ENCODE results near the gene ONECUT3.

Gene ONECUT3

DNA sequence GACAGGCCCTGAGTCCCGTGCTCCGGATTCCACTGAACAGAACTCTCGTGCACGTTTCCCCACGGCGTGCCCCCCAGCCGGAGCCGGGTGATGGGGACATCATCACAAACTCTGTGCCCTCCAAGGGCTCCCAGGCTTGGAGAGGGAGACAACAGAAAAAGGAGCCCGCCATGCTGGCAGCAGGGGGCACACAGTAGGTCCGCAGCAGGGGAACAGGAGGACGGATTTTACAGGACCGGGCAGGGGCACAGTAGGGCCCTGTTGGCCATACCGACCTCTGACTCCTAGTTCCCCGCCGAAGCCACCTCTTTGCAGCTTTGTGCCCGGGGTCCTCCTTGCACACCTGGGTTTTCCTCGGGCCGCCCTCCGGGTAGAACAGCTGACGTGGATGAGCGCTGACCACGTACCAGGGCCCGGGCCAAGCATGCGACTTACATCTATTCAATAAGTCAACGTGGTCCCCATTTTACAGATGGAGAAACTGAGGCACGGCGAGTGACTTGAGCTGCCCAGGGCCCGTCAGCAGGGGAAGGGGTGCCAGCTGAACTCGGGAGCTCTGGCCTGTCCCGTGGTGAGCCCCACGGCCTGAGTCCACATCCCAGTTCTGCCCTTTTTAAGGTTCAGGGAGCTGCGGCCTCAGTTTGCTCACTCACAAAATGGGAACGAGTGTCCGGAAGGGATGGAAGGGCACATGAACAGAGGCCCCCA lies 10.2 kb upstream of the ONECUT3 start:
- no peak for DNase-seq

DNA sequence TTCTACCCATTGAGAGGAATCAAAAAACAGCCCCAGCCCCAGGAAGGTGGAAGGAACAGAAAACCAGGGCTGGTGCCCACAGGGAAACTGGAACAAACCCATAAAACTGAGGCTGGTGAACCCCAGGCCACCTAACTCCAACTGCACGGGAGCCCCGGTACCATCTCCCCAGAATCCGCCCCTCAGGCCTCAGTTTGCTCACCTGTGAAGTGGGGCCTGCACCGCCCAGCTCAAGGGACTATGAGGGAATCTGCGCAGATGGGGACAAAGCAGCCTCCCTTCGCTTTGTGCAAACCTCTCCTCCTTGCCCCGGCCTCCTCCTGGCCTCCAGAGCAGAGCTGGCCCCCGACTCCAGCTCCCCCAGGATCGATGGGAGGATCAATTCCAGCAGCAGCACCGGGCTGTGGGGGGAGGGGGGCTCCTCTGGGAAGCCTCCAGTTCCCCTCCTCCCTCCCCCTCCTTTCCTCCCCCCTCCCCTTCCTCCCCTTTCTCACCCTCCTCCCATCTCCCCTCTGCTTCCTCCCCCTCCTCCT lies 9.1 kb upstream of the ONECUT3 start:
- no peak for DNase-seq

DNA sequence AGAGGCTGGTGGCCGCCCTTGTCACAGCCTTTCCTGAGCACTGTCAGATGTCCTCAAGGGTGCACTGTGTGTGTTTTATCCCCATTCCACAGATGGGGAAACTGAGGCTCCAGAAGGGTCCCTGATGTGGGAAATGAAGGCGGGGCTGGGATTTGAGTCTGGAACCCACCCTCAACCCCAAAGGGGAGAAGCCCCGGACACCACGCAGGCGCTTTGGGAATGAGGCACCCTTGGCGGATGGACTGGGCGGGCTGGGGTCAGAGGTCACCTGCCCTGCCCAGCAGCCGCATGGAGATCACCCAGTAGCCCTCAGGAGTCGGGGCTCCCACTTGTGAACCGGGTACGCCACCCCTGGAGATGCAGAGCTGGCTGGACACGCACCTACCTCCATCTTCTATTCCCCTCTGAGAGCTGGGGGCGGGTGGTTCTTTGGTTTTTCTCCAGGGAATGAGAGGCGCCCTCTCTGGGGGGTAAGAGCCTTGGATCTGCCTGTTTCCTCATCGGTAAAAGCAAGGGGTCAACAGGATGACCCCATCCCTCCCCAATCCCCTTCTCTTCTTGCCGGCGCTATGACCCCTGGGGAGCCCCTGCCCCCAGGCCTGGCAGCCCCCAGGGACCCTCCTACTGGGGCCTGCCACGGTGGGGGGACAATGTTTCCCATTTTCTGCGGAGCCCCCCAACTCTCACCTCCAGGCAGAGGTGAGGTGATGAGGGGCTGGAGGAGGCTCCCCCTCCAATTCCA lies 8.3 kb upstream of the ONECUT3 start:
- DNase-seq, result no peak

DNA sequence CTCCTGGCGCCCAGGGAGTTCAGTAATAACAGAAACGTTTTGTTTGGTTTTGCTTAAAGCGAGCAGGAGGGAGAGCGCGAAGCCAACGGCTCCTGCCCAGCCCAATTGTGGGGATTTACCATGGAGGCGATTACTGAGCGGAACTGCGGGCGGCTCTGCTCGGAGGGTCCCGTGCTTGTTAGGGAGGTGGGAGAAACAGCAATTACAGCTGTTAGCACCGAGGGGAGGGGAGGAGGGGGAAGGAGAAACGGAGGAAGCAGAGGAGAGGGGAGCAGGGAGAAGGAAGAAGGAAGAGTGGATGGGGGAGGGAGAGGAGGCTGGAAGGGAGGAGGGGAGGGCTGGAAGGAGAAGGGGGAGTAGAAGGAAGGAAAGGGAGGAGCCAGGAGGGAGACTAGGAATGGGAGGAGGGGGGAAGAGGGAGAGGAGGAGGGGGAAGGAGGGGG lies 7.7 kb upstream of the ONECUT3 start:
- DNase-seq, result no peak

DNA sequence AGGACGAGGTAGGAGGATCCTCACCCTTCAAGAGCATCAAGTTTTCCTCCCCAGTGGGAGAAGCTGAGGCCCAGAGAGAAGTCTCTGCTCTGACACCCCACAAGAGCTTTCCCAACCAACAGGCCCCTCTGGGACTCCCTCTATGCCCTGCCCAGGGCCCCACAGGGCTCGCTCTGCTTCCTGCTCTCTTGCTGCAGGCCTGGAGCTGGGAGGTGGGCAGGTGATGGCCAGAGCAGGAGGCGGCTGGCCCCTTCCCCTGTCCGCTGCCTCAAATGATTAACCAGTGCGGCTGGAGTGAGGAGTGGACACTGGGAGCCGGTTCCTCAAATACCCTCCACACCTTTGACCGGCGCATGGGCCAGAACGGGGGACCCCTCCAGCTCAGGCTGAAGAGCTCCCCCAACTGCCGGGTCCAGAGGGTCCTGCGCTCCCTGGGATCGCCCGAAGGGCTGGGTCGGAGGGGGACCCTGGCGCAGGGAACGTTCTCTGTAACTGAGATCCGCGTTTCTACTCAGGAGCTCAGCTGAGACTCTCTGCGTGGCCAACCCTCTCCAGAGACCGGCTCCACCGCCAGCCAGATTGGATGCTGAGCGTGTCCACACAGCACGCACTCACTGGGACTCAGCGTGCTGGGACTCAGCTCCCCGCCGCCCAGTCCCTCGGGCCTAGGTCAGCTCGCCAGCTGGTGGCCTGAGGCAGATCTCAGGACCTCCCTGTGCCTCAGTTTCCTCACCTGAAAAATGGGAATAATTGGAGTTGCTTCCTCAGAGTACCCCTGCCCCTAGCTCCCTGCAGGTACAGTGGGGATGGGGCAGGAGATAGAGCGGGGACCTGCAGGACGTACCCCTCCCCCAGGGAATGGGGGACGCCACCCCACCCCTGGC lies 6.7 kb upstream of the ONECUT3 start:
- no peak for DNase-seq

DNA sequence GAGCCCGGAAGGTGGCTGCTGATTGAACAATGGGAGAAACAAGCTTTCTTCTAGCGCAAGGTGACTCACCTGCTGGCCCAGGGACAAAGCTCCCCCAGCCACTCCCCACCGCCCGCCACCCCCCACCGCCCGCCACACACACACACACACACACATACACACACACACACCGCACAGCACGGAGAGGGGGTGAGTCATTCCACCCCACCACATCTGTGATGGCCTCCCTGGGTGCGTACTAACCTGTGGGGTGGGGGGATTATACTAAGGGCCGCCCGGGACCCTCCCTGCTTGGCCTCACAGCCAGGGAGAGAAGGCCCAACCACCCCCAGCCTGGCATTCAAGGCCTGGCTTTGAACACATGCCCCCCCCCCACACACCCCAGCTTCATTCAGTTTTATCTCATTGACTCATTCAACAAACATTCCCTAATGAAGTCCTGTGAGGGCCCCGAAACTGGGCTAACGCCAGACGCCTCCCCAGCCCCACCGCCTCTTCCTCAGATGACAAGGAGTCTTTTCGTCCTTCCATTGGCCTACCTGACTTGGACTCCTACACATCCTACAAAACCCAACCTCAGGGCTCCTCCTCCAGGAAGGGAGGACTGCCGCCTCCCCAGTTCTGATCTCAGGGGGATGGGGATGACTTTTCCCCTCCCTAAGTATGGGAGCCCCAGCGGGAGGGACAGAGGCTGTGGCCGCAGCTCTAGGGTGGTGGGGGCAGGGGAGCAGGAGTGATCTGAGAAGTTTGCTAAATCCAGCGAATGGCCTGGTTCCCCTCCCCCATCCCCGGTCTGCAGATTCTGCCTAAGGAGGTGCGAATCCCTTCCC lies 5.8 kb upstream of the ONECUT3 start:
- peak; percentile 52 for DNase-seq

DNA sequence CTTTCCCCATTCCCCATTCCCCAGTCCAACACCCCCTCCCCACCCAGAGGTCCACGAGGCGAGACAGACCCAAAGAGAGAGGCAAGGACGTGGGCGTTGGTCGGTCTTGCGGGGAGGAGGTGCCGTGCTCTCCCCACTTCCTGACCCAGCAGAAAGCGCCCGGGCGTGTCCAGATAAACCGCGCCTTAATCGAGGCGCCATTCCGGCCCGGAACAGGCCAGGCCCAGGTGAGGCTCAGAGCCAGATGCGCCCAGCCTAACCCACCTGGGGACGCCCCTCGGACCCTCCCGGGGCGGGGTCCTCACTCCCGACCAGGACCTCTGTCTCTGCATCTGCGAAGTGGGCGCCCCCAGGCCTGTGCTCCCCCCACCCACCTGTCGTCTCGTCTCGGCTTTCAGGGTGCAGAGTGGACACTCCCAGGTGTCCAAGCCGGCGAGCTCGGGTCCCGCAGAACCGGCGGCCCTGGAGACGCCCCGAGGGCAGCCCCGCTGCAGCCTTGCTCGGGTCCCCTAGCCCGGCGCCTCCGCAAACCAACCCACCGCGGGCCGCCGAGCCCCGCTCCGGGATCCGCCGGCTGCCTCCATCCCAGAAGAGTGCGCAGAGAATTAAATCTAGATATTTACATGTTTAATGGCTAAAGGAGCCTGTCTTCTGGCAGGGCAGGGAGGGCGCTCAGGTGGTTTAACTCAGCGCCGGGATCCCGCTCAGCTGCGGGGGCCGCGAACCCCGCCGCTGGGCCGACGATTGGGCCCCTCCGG lies 5.0 kb upstream of the ONECUT3 start:
- no peak for DNase-seq

DNA sequence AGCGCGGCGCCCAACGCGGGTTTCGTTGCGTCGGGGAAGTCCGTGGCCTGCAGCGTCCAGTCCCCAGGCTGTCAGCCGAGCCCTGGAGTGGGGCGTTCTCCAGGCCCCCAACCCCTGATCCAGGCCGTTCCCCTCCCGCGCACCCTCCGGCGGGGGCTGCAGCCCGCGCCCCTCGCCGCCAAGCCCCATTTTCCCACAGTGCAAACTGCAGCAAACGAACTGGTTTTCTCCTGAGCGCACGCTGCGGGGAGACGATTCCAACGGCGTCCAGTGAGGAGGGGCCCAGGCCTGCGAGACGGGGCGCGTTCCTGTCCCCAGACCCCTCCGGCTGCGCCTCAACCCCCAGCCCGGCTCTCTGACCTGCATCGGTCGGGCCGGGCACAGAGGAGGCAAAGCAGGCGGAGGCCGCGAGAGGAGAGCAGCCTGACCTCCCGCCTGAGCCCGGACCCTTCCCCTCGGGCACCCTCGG lies 4.4 kb upstream of the ONECUT3 start:
- DNase-seq, result no peak

DNA sequence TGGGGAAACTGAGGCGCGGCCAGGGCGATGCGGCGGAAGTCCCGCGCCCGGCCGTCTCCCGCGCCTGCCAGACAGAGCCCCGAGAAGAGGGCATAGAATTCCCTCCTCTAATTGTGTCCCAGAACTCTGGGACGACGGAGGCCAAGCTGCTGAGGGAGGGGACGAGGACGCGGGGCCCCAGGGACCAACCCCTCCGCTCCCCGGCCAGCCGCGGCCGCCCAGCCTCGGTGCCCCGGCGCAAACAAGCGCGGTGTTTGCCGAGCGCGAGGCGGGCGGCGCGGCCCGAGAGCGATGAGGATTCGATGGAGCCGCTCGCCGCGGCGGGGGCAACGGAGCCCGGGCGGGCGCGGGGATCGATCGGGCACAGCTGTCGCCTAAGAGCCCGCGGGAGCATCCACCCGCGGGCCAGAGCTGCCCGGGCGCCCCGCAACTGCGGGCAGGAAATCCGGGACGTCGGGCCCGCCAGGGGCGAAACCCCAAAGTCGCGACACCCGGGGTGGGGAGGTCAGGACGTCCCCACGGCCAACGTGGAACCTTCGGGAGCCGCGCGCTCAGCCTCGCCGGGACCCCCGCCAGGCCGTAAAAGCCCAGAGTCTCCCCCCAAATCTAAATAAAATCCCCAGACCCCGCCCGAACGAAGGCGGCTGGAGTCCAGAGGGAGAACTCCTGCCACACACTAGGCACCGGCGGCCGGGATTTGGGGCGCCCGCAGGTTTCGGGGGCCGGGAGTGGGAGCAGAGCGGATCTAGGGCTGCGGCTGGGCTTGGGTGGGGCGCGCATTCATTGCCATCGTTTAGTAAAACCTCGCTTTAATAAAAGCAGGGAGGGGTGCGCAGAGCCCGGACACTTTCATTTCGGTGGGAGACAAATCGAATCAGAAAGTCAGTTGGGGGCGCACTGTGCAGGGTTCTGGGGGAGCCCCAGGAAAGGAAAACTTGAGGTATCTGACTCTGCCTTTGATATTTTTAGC lies 3.6 kb upstream of the ONECUT3 start:
- DNase-seq, result no peak

DNA sequence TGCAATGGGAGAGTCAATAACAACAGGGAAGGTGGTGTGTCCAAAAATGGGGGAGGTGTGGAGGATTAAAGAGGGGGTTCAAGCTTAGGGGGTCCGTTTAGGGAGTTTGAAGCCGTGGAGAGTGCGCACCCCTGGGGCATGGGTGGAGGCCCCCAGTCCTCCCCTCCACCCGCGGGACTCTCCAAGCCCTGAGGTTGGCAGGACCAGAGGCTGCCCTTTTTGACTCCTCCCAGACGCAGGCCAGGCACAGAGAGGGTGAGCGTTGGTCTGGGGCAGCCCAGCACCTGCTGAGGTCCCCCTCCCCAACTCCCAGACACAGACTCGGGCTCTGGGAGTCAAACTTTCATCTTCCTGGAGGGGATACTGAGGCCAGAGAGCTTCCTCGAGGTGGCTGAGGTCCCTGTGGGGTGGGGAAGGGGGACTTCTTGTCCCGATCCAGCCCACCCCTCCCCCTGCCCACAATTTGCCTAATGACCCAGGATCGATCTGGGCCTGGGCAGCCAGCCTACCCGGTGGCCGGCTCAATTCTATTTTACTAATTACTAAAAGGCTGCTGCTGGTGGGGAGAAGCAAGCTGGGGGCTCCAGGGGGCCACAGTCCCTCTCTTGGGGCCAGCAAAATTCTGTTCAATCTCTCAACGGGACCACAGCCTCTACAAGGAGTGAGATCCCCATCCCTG lies 2.8 kb upstream of the ONECUT3 start:
- no peak for DNase-seq

DNA sequence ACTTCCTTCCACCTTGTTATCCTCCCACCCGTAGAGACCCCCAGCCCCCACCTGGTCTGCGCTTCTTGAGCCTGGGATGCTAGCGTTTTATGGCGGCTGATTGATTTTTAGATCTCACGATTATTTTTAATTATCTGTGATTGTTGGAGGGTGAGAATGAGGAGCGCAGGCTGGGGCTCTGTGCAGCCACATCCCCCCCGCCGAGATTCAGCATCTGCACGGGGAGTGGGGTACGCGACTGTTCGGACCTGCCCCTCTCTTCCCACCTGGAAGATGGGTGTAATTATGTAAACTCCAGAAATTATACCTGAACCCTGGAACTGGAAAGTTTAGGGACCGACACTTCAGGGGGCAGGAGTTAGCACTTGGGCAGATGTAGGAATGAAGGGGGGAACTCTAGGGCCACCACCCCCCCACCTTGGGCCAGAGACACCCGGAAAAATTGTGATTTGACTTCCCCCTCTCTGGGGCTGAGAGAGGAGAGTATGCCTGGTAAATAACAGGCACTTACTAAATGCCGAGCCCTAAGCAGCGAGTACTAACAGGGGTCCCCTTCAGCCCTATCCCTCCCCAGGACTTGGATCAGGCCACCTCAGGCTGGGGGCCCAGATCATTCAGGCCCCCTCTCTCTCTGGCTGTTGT lies 1.8 kb upstream of the ONECUT3 start:
- no peak for DNase-seq

DNA sequence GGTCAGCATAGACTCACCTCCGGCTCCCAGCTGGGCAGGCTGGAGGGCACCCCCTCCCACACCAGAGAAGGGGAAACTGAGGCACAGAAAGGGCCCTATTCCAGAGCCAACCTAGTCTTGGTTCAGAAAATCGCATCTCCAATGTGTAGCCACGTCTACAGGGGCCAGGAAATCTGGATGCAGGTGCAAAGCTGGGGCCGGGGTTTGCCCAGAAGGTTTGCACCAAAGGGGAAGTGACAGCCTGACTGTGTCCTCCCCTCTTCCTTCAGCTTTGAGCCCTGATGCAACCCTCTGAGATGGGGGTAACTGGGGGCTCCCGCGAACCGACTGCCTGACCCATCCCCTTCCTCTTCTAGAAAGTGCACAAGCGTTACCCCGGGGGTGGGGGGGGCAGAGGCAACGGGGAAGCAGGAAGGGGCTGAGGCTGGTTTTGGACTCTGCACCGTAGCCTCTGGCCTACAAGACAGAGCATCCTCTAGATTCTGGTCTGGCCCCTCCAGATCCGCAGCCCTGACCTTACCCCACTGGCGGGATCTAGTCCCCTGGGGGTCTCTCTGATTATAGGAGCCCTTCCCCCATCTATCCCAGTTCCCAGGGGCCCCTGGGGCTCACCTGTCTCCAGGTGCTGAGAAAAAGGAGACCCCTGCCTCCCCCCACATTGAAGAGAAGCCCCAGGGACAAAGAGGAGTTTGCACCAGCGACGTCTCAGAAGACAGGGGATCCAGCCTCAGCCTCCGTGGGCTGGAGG lies 1.1 kb upstream of the ONECUT3 start:
- no peak for DNase-seq

DNA sequence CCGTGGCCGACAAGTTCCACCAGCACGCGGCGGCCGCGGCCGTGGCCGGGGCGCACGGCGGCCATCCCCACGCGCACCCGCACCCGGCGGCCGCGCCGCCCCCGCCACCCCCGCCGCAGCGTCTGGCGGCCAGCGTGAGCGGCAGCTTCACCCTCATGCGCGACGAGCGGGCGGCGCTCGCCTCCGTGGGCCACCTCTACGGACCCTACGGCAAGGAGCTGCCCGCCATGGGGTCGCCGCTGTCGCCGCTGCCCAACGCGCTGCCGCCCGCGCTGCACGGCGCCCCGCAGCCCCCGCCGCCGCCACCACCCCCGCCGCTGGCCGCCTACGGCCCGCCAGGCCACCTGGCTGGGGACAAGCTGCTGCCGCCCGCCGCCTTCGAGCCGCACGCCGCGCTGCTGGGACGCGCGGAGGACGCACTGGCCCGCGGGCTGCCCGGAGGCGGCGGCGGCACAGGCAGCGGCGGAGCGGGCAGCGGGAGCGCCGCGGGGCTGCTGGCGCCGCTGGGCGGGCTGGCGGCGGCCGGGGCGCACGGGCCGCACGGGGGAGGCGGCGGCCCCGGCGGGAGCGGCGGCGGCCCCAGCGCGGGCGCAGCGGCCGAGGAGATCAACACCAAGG lies 821 bp downstream of the ONECUT3 start:
- no peak for DNase-seq

DNA sequence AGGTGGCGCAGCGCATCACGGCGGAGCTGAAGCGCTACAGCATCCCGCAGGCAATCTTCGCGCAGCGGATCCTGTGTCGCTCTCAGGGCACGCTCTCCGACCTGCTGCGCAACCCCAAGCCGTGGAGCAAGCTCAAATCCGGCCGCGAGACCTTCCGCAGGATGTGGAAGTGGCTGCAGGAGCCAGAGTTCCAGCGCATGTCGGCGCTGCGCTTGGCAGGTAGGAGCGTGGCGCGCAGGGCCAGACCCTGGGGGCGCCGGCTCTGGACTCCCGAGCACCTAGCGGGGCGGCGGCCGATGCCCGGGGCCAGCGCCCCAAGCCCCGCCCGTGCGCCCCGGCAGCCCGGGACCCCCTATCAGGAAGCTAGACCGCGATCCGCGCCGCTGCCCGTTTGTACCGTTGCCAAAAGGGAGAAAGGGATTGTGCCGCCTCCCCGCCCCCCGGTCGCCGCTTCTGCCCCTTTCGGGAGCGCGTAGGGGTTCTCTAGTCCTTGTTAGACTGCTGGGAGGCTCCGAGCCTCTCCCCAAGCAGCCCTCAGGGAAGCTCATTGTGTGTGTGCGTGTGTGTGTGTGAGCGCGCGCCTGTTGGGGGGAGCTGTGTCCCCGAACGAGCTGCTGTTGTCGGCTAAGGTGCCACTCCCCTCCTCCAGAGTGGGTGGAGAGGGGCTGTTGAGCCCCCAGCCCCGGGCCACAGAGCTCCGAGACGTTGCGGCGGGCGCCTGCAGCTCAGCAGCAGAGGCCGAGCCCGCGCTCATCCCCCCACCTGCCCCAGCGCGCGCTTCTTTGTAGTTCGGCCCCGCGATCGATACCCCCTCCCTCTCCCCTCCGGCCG lies 1.5 kb downstream of the ONECUT3 start:
- no peak for DNase-seq

DNA sequence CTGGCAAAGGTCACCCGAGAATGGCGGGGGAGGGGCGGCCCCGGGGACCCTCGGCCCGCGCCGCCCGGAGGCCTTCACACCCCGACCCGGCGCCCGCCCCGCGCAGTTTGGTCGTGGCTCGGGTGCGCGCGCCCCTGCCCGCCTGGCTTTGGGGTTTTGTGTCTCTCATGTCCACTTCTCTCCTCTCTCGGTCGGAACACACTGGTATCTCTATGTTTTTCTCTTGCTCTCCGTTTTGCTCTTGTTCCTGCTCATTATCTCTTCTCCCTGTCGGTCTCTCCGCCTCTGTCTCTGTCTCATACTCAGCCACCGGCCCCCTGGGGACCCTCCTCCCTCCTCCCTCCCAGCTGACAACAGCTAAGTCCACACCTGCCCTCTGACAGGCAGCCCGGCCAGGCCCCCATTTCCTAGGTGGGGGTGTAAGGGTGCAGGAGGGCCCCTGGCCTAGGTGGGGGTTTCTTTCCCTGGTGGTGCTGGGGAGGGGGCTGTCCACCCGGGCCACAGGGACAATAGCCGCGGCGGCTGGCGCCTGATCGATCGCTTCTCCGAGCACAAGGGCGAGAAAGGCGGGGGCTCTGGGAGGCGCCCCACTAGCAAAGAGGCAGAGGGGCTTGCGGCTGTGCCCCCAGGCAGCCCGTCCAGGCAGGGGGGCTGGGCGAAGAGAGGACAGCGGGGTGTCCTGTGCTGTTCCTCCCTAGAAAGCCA lies 2.3 kb downstream of the ONECUT3 start:
- DNase-seq, result no peak

DNA sequence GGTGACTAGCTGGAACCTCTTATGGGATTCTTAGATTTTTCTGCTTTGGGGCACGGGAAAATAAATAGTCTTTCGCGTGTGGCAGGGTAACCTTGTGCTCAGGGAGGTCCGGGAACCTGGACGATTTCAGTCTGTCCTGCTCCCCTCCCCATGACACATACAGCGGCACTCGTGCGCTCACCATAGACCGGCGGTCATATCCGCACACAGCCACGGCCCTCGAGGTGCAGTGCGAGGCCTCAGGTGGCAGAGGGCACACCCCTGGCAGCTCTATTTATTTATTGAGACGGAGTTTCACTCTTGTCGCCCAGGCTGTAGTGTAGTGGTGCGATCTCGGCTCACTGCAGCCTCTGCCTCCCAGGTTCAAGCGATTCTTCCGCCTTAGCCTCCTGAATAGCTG lies 3.0 kb downstream of the ONECUT3 start:
- DNase-seq, result no peak

Data from stimulated activated CD4-positive, alpha-beta T cell treated with anti-CD3 and anti-CD28 coated beads, Interleukin-4, amount 100 ng/mL, for 24 hours (primary cell).